PFSK-1 (cell line): ENCODE data around the gene CORO2B.

Source experiments
- FOXP2 ChIP-seq: optimal IDR thresholded peaks from 2 replicates; pipeline ENCODE3; 2011; ENCODE audit warnings: borderline replicate concordance, control low read depth, inconsistent platforms; ENCODE audit not compliant: insufficient read depth; ENCODE audit errors: extremely low read length, extremely low read depth
- POLR2AphosphoS5 ChIP-seq: IDR thresholded peaks from 2 replicates; pipeline ENCODE4 v1.6.1; 2012; ENCODE audit warnings: low read depth, mild to moderate bottlenecking, control low read depth, low read length, moderate library complexity
- REST ChIP-seq, 2 experiments: IDR thresholded peaks; 2 replicates each; pipeline versions ENCODE4 v1.6.1 to v1.8.0; 2011 to 2012; ENCODE audit warnings: low read depth in 2 of 2, low read length in 2 of 2, control low read depth in 1 of 2, inconsistent platforms in 1 of 2, mild to moderate bottlenecking in 1 of 2, moderate library complexity in 1 of 2; ENCODE audit not compliant: insufficient read depth in 1 of 2
- SIN3A ChIP-seq: IDR thresholded peaks from 2 replicates; pipeline ENCODE4 v1.6.1; 2012; ENCODE audit warnings: mild to moderate bottlenecking, low read length, moderate library complexity, borderline replicate concordance; ENCODE audit not compliant: insufficient read depth
- TAF1 ChIP-seq: IDR thresholded peaks from 2 replicates; pipeline ENCODE4 v1.6.1; 2012; ENCODE audit warnings: low read length, control low read depth, borderline replicate concordance; ENCODE audit not compliant: insufficient read depth

CORO2B gene

GRCh38 chr15:68565234-68565633 is 13.6 kb upstream of the CORO2B start:
- TF ChIP-seq SIN3A = no peak
- no peak for TF ChIP-seq FOXP2
- TF ChIP-seq REST (IDR thresholded peaks at IDR 0.05; ENCODE audit: insufficient read depth in 1 of 2, low read depth in 2 of 2, low read length in 2 of 2) = no peak
- no peak for TF ChIP-seq POLR2AphosphoS5
- no peak for TF ChIP-seq TAF1

- TF ChIP-seq REST (IDR thresholded peaks at IDR 0.05; ENCODE audit: insufficient read depth in 1 of 2, low read depth in 2 of 2, low read length in 2 of 2) (no peak), SIN3A (no peak), FOXP2 (no peak), TAF1 (no peak), POLR2AphosphoS5 (no peak)
Observed at GRCh38 chr15:68565726-68566125, 13.1 kb upstream of the CORO2B start.

GRCh38 chr15:68566377-68566954 is 12.3 kb upstream of the CORO2B start:
- TF ChIP-seq REST (IDR thresholded peaks at IDR 0.05; ENCODE audit: insufficient read depth in 1 of 2, low read depth in 2 of 2, low read length in 2 of 2) (no peak), FOXP2 (no peak), TAF1 (no peak)

- no peak for TF ChIP-seq REST (IDR thresholded peaks at IDR 0.05; ENCODE audit: insufficient read depth in 1 of 2, low read depth in 2 of 2, low read length in 2 of 2)
- TF ChIP-seq SIN3A = no peak
- TF ChIP-seq TAF1 = no peak
- no peak for TF ChIP-seq FOXP2
- TF ChIP-seq POLR2AphosphoS5 = no peak
Observed at GRCh38 chr15:68567345-68567744, 11.4 kb upstream of the CORO2B start.

GRCh38 chr15:68570974-68571373 is 7.8 kb upstream of the CORO2B start:
- TF ChIP-seq FOXP2 (no peak), POLR2AphosphoS5 (no peak), REST (IDR thresholded peaks at IDR 0.05; ENCODE audit: insufficient read depth in 1 of 2, low read depth in 2 of 2, low read length in 2 of 2) (no peak), SIN3A (no peak), TAF1 (no peak)
